Muscle layer of colon (tissue), 2 donors: ENCODE measurements around the gene DNAJC4.
A peak's percentile ranks its signal among the peaks of the same experiment; 100 is the strongest.

Experiments used
- H3K27ac ChIP-seq: one replicate; pipeline ENCODE4 v1.7.0; 2013; ENCODE audit warnings: low read depth, mild to moderate bottlenecking, low read length, moderate library complexity
- H3K27me3 ChIP-seq, 2 donors: one replicate each; pipeline ENCODE4 v1.7.0; 2013; ENCODE audit warnings: low read length in 2 of 2, mild to moderate bottlenecking in 2 of 2; ENCODE audit not compliant: insufficient read depth in 2 of 2, control insufficient read depth in 1 of 2
- H3K36me3 ChIP-seq: one replicate; pipeline ENCODE4 v1.7.0; 2013; ENCODE audit warnings: mild to moderate bottlenecking, low read length; ENCODE audit not compliant: insufficient read depth
- H3K4me1 ChIP-seq: one replicate; pipeline ENCODE4 v1.7.0; 2013; ENCODE audit warnings: mild to moderate bottlenecking, low read length; ENCODE audit not compliant: insufficient read depth
- H3K4me3 ChIP-seq, 2 donors: one replicate each; pipeline ENCODE4 v1.7.0; 2013; ENCODE audit warnings: low read length in 2 of 2, low read depth in 1 of 2, mild to moderate bottlenecking in 1 of 2, moderate library complexity in 1 of 2
- H3K9ac ChIP-seq: one replicate; pipeline ENCODE4 v1.7.0; 2013; ENCODE audit warnings: low read length
- H3K9me3 ChIP-seq: one replicate; pipeline ENCODE4 v1.7.0; 2013; ENCODE audit warnings: mild to moderate bottlenecking, low read length
- donor health status: abdominal sarcoma.
- donor health status: Adenocarcinoma of cecum.

DNAJC4 gene

DNA sequence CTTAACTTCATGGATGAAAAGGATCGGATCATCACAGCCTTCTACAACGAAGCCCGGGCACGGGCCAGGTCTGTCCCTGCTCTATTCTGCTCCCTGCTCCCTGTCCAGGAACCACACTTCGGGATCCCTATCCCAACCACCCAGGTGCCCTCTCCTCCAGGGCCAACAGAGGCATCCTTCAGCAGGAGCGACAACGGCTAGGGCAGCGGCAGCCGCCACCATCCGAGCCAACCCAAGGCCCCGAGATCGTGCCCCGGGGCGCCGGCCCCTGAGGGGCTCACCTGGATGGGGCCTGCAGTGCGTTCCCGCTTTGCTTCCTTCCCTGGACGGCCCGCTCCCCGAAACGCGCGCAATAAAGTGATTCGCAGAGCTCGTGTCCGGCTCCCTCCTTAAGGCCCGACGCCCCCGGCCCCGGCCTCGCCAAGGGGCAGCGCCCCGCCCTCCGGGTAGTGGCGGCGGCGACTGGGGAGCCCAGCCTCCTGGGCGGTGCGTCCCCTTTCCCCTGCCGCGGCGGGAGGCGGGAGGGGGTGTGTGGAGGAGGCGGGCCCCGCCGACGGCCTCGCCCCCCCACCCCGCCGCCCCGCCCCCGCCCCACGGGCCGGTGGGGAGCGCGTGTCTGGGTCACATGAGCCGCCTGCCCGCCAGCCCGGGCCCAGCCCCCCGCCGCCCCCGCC, 3.7 kb downstream of the DNAJC4 start, which contains the start of gene VEGFB:
Gene VEGFB (plus strand): TSS at position 672 of the 674 bp plus-strand sequence. CDS start 250 bp downstream, outside the sequence.
- Histone ChIP-seq H3K36me3 (peaks cover 18% of the 10 kb centered on the region), H3K27me3 (no peaks in the 10 kb centered on the region), H3K27ac (peak within 1 kb of the TSS; percentile 97), H3K4me3 (peak within 1 kb of the TSS; percentile 71 to 73), H3K9me3 (no peaks in the 10 kb centered on the region), H3K9ac (peak within 1 kb of the TSS; percentile 76), H3K4me1 (peaks cover 48% of the 10 kb centered on the region)

DNA sequence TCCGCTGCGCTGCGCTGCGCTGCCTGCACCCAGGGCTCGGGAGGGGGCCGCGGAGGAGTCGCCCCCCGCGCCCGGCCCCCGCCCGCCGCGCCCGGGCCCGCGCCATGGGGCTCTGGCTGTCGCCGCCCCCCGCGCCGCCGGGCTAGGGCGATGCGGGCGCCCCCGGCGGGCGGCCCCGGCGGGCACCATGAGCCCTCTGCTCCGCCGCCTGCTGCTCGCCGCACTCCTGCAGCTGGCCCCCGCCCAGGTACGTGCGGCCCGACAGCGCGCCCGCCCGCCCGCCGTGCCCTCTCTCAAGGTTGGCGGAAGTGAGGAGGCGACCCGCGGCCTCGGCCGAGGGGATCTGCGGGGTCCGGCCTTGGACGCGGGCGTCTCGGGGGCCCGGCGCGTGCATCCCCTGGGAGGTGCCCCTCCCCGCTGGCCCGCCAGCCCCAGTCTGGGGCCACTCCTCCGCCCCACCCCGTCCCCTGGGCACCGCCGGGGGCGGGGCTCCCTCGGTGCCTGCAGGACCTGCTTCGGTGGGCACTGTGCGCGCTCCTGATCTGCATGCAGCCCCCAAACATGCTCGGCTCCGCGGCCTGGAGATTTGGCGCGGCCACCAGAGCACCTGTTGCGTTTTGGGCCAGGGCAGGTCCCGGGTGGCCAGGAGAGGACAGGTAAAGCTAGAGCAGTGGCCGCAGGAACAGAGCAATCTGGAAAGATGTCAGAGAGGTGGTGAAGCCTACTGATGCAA, 4.5 kb downstream of the DNAJC4 start:
- Histone ChIP-seq H3K27me3 (no peaks in the 10 kb centered on the region), H3K9me3 (no peaks in the 10 kb centered on the region), H3K4me3 (peak overlapping the region; percentile 68 to 73), H3K36me3 (peaks cover 20% of the 10 kb centered on the region), H3K9ac (peak overlapping the region; percentile 68), H3K4me1 (peaks cover 43% of the 10 kb centered on the region), H3K27ac (peak overlapping the region; percentile 80)

DNA sequence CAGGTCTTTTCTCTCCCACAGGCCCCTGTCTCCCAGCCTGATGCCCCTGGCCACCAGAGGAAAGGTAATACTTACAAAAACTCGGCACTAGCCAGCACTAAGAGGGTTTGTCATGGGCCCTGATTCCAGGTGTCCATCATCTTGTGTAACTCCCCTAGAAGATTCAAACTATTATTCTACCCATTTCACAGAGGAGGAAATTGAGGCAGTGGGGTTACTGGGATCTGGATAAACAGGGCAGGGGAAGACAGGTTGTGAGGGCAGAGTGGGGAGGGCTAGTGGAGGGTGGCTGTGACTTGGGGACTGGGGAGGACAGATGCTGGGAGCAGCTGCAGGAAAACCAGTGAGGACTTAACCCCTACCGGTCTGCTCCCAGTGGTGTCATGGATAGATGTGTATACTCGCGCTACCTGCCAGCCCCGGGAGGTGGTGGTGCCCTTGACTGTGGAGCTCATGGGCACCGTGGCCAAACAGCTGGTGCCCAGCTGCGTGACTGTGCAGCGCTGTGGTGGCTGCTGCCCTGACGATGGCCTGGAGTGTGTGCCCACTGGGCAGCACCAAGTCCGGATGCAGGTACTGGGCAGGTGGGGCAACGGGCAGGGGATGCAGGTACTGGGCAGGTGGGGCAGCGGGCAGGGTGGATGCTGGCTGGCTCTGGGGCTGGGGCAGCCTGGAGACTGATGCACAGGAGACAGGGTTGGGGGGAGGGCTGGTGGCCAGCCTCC, 5.3 kb downstream of the DNAJC4 start:
- H3K27ac ChIP-seq, result peak overlapping the region; percentile 80
- H3K4me1 ChIP-seq, result peaks cover 50% of the 10 kb centered on the region
- H3K9ac ChIP-seq, result peak overlapping the region; percentile 68
- no peaks in the 10 kb centered on the region for H3K27me3 ChIP-seq
- H3K9me3 ChIP-seq, result no peaks in the 10 kb centered on the region
- peaks cover 20% of the 10 kb centered on the region for H3K36me3 ChIP-seq
- H3K4me3 ChIP-seq, result peak overlapping the region; percentile 68 to 73

GRCh38 chr11:64237484-64237951, 7.2 kb downstream of the DNAJC4 start:
- Histone ChIP-seq H3K4me1 (peaks cover 33% of the 10 kb centered on the region), H3K4me3 (no peak overlapping the region), H3K9ac (no peak overlapping the region), H3K9me3 (no peaks in the 10 kb centered on the region), H3K36me3 (peaks cover 20% of the 10 kb centered on the region), H3K27ac (no peak overlapping the region), H3K27me3 (no peaks in the 10 kb centered on the region)

- H3K27me3 ChIP-seq, result no peaks in the 10 kb centered on the region
- no peak overlapping the region for H3K27ac ChIP-seq
- peaks cover 29% of the 10 kb centered on the region for H3K4me1 ChIP-seq
- peaks cover 20% of the 10 kb centered on the region for H3K36me3 ChIP-seq
- H3K9ac ChIP-seq, result no peak overlapping the region
- no peak overlapping the region for H3K4me3 ChIP-seq
- no peaks in the 10 kb centered on the region for H3K9me3 ChIP-seq
These were observed 7.7 kb downstream of the DNAJC4 start for GRCh38 chr11:64238076-64238475.

DNA sequence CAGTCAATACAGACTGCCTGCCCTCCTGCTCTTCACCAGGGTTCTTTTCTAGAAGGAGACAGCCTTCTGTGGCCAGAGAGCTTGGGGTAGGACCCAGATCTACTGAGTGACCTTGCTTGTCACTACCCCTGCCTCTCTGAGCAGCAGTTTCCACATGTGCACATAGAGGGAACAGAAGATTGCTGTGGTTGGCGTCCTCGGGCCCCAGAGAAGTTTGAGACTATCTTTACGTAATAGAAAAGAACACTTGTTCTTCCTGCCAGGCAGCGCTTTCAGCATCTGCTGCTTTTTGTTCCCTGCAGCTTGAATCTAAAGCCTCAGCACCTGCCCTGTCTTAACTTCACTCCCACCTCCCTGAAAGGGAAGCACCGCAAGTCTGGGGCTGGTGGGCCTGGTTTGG, 8.7 kb downstream of the DNAJC4 start:
- Histone ChIP-seq H3K27ac (no peak overlapping the region), H3K4me1 (peaks cover 21% of the 10 kb centered on the region), H3K27me3 (no peaks in the 10 kb centered on the region), H3K4me3 (no peak overlapping the region), H3K9me3 (no peaks in the 10 kb centered on the region), H3K36me3 (peaks cover 29% of the 10 kb centered on the region), H3K9ac (no peak overlapping the region)

DNA sequence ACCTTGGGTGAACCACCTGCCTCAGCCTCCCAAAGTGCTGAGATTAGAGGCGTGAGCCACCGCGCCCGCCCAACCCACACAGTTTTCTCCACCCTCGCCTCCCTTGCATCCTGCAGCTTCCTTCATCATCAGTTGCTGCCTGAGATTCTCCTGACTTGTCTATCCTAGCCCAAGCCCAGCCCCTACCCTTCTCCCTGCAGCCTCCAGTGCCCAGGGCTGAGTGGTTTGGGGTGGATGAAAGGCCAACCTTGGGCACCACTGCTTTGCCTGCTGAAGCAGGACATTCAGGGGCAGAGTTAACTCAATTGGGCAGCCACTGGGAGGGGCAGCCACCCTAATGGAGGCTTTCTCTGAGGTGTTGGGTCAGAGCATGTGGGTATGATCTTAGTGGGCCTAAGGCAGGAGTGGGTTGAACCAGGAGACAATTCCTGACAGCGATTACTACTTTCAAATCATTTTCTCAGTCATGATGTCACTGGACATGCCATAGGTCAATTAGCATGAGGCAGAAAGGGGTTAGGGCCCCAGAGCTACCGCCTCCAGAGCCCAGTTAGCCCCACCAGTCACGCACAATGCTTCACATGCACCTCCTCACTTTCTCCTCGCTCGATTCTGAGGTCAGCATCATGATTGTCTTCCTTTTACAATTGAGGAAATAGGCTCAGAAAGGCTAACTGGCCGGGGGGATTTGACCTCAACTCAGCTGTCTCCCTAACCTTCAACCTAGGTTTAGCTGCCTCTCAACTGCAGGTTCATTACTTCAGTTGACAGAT, 9.5 kb downstream of the DNAJC4 start:
- Histone ChIP-seq H3K9me3 (no peaks in the 10 kb centered on the region), H3K9ac (peak overlapping the region; percentile 92), H3K27me3 (no peaks in the 10 kb centered on the region), H3K4me1 (peaks cover 20% of the 10 kb centered on the region), H3K27ac (peak overlapping the region; percentile 88), H3K4me3 (peak overlapping the region; percentile 17 to 77), H3K36me3 (peaks cover 33% of the 10 kb centered on the region)

- H3K9me3 ChIP-seq, result no peaks in the 10 kb centered on the region
- H3K27ac ChIP-seq, result peak within 1 kb of the TSS; percentile 94
- peak within 1 kb of the TSS; percentile 92 for H3K9ac ChIP-seq
- H3K4me3 ChIP-seq, result peak within 1 kb of the TSS; percentile 77
- peaks cover 33% of the 10 kb centered on the region for H3K36me3 ChIP-seq
- no peaks in the 10 kb centered on the region for H3K27me3 ChIP-seq
- H3K4me1 ChIP-seq, result peaks cover 21% of the 10 kb centered on the region
These were observed 10.3 kb downstream of the DNAJC4 start, which contains the start of gene FKBP2 for GRCh38 chr11:64240435-64241240. FKBP2 (plus strand) TSS chr11:64241095; CDS start chr11:64242388, 1,293 bp downstream.

- Histone ChIP-seq H3K27ac (peak overlapping the region; percentile 88), H3K36me3 (peaks cover 33% of the 10 kb centered on the region), H3K9me3 (no peaks in the 10 kb centered on the region), H3K9ac (no peak overlapping the region), H3K27me3 (no peaks in the 10 kb centered on the region), H3K4me3 (peak overlapping the region; percentile 67 to 77), H3K4me1 (peaks cover 19% of the 10 kb centered on the region)
These were observed 10.8 kb downstream of the DNAJC4 start for GRCh38 chr11:64241241-64241490.

DNA sequence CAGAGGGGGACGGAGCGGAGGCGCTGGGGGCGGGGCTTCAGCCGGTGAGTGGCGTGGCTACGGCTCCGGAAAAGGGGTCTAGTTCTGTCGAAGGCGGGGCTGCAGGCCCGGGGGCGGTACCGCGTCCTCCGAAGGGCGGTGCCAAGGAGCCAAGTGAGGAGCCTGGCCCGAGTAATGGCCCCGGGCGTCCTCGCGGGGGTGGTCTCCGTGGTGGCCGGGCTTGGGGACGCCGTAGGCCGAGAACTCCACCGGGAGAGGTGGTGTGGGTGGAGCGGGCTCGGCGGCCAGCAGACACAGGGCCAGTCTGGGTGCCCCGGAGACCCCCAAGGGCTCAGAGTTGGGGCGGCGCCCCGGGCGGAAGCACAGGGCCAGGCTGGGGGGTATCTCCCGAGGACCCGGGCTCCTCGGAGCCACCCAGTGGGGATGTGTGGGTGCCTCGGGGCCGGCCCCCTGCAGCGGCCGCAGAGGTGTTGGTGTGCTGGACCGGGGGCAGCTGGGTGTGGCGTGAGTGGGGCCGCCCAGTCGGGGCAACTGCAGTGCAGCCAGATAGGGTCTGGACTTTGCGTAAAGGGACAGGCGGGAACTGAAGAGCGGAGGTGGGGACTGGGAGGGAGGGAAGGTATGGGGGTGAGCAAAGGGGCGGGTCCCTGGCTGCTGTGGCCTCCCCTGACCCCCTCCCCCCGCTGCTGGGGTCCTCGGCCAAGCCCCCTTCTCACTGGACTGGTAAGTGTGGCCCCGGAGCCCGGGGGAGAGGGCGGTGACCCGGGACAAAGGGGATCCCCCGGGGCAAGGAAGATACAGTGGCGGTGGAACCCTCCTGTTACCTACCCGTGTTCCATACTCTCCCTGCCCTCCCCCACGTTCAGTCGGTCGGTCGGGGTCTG, 11.4 kb downstream of the DNAJC4 start:
- H3K36me3 ChIP-seq, result peaks cover 33% of the 10 kb centered on the region
- no peaks in the 10 kb centered on the region for H3K27me3 ChIP-seq
- no peaks in the 10 kb centered on the region for H3K9me3 ChIP-seq
- peaks cover 19% of the 10 kb centered on the region for H3K4me1 ChIP-seq
- peak overlapping the region; percentile 30 for H3K9ac ChIP-seq
- peak overlapping the region; percentile 74 to 77 for H3K4me3 ChIP-seq
- peak overlapping the region; percentile 94 for H3K27ac ChIP-seq
